H1 (cell line): ENCODE data around the gene DEFB126. TPM values are rescaled to one million over a fixed set of nuclear protein-coding genes. Genes with fewer than 3 reads are reported as not detected.

Source experiments
- KDM1A ChIP-seq: fragments of 200-600, 300-600 bp; sonication (generic); IDR thresholded peaks from 2 replicates; pipeline ENCODE4 v1.7.1; 2016; ENCODE audit warnings: mild to moderate bottlenecking, low read length, borderline replicate concordance
- RAD21 ChIP-seq, 2 experiments: IDR thresholded peaks in 1 of 2; conservative IDR thresholded peaks in 1 of 2; 2 replicates each; pipeline ENCODE4 v1.6.1; 2011; ENCODE audit warnings: low read depth in 2 of 2, low read length in 2 of 2, improper control_type of control experiment in 1 of 2, inconsistent platforms in 1 of 2, mild to moderate bottlenecking in 1 of 2, moderate library complexity in 1 of 2
- SIRT6 ChIP-seq: IDR thresholded peaks from one replicate; pipeline ENCODE4 v1.7.1; 2012; ENCODE audit warnings: low read length, inconsistent platforms
- polyA plus RNA-seq, 7 experiments: library from polyadenylated mRNA; depleted of rRNA in 3 of 7; stranded (reverse) in 5 of 7; unstranded in 2 of 7; fragments of >200 nt in 5 of 7; fragments of 200-250 nt in 2 of 7; gene quantifications; 1 replicate in 5 of 7; 2 replicates in 1 of 7; 4 replicates in 1 of 7; pipeline versions ENCODE4 v1.2.1 to v1.2.3, GENCODE V29; 2011 to 2013; ENCODE audit warnings: missing spikeins in 2 of 7, mixed read lengths in 2 of 7
- total RNA-seq: library from RNA; stranded (reverse); fragmentation: NEBNext Ultra II Directional; extraction: Animal tissue kit (Norgen Biotek cat#: 25700); gene quantifications from 2 replicates; pipeline ENCODE4 v1.2.1, GENCODE V29; 2021
- TF ChIP-seq, protein P1 (sequence below): IDR thresholded peaks from 2 replicates; pipeline ENCODE4 v1.6.1; 2012; ENCODE audit warnings: low read length, inconsistent platforms
- TF ChIP-seq, protein P2 (sequence below): IDR thresholded peaks from 2 replicates; pipeline ENCODE4 v1.6.1; 2011; ENCODE audit warnings: low read depth, mild to moderate bottlenecking, low read length; ENCODE audit not compliant: insufficient read depth

DEFB126 gene
- total and polyA plus RNA-seq, 2 of the 8 experiments (the other 6 are each of a cell fraction or from before 2014, with no cell fraction given): not detected

DNA sequence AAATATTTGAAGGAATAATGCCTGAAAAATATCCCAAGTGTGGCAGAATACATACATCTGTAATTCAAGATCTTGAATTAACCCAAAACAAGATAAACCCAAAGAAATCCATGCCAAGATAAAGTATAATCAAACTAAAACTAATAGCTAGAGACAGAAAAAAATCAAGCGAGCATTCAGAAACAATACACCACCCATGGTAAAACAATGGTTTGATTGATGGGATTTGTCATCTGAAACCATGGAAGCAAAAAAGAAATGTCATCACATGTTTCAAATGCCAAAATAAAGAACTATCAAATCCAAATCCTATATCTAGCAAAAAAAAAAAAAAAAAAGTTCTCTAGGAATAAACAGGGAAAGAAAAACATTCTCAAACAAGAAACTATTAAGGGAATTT lies 9.7 kb downstream of the DEFB126 start (continued):
- TF ChIP-seq SIRT6 (no peak), RAD21 (IDR thresholded peaks at IDR 0.05 in 1 of 2, conservative IDR thresholded peaks at IDR 0.05 in 1 of 2; ENCODE audit: low read depth in 2 of 2, low read length in 2 of 2) (no peak), KDM1A (no peak)
- TF ChIP-seq, protein P1, sequence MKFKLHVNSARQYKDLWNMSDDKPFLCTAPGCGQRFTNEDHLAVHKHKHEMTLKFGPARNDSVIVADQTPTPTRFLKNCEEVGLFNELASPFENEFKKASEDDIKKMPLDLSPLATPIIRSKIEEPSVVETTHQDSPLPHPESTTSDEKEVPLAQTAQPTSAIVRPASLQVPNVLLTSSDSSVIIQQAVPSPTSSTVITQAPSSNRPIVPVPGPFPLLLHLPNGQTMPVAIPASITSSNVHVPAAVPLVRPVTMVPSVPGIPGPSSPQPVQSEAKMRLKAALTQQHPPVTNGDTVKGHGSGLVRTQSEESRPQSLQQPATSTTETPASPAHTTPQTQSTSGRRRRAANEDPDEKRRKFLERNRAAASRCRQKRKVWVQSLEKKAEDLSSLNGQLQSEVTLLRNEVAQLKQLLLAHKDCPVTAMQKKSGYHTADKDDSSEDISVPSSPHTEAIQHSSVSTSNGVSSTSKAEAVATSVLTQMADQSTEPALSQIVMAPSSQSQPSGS: no peak
- TF ChIP-seq, protein P2, sequence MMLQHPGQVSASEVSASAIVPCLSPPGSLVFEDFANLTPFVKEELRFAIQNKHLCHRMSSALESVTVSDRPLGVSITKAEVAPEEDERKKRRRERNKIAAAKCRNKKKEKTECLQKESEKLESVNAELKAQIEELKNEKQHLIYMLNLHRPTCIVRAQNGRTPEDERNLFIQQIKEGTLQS: no peak
